Aorta (tissue), 5 donors: ENCODE data around the gene NINJ1. TPM values are rescaled to one million over a fixed set of nuclear protein-coding genes. Genes with fewer than 3 reads are reported as not detected.
A peak's percentile ranks its signal among the peaks of the same experiment; 100 is the strongest.

Source experiments
- ATAC-seq: fragments of 200-7000 bp; cut with Tn5 transposase; one replicate; pipeline ENCODE4 v1.9.1; 2022; ENCODE audit warnings: moderate library complexity; ENCODE audit not compliant: low FRiP score
- DNase-seq, 2 donors: peaks; one replicate each; pipeline ENCODE4 v3.0.0-alpha.2; 2020
- H3K27ac ChIP-seq, 2 donors: one replicate each; pipeline ENCODE4 v1.5.1; 2013; ENCODE audit warnings: low read length in 2 of 2, mild to moderate bottlenecking in 2 of 2, moderate library complexity in 2 of 2, control low read depth in 1 of 2, inconsistent platforms in 1 of 2, low read depth in 1 of 2
- H3K27me3 ChIP-seq, 2 donors: one replicate each; pipeline ENCODE4 v1.6.1; 2013; ENCODE audit warnings: control low read depth in 1 of 2, low read length in 1 of 2, mild to moderate bottlenecking in 1 of 2, moderate library complexity in 1 of 2; ENCODE audit not compliant: insufficient read depth in 2 of 2, control insufficient read depth in 1 of 2
- H3K36me3 ChIP-seq, 2 donors: one replicate each; pipeline ENCODE4 v1.6.1; 2013; ENCODE audit warnings: control low read depth in 1 of 2, low read length in 1 of 2, mild to moderate bottlenecking in 1 of 2; ENCODE audit not compliant: insufficient read depth in 2 of 2, control insufficient read depth in 1 of 2
- H3K4me1 ChIP-seq, 2 donors: one replicate each; pipeline ENCODE4 v1.6.1; 2013; ENCODE audit warnings: low read length in 2 of 2, control low read depth in 1 of 2, mild to moderate bottlenecking in 1 of 2, moderate library complexity in 1 of 2; ENCODE audit not compliant: insufficient read depth in 2 of 2, control insufficient read depth in 1 of 2
- H3K4me3 ChIP-seq, 2 donors: one replicate each; pipeline ENCODE4 v1.5.1; 2013; ENCODE audit warnings: low read length in 2 of 2, control low read depth in 1 of 2, mild to moderate bottlenecking in 1 of 2
- H3K9me3 ChIP-seq: one replicate; pipeline ENCODE4 v1.6.1; 2013; ENCODE audit warnings: mild to moderate bottlenecking, low read length; ENCODE audit not compliant: control insufficient read depth
- WGBS, 2 donors: extraction: QIAGEN DNeasy Blood & Tissue Kit; methylation state at CpG; one replicate each; pipeline ENCODE4 v1.1.7; 2013; 5-methylcytosine and 5-hydroxymethylcytosine counted together
- intact Hi-C, 2 donors: fragments of 100-400 bp; cut with DNase I; formaldehyde crosslinking; loops; one replicate each; pipeline versions ENCODE4 v1.14.2 to v1.15.0; 2022
- long read RNA-seq, 2 donors: library from polyadenylated mRNA; unstranded; transcript quantifications; one replicate each; pipeline ENCODE4 v2.0.0, GENCODE V29; 2020 to 2021
- polyA plus RNA-seq, 2 donors: library from polyadenylated mRNA; stranded (reverse); fragments of 200-250 nt; gene quantifications; one replicate each; pipeline ENCODE4 v1.2.3, GENCODE V29; 2013
- total RNA-seq, 2 donors: library from RNA; stranded (reverse); fragmentation: NEBNext Ultra II Directional; extraction: Animal tissue kit (Norgen Biotek cat#: 25700); gene quantifications; one replicate each; pipeline ENCODE4 v1.2.1, GENCODE V29; 2021
- donor health status: healthy with polysubstance abuse.
- donor health status: Bipolar disorder and iron deficiency.
- donor health status: DM: no; HTN: no; CAD: no.
- donor health status: DM: no; HTN: no; CAD: no.
- donor health status: DM: yes; HTN: yes; CAD: no.

The NINJ1 gene
- total RNA-seq (10 to 100 TPM; 66.8 to 80.3 TPM), polyA plus RNA-seq (100 to 1,000 TPM in 1 of 2 donors, 10 to 100 TPM in 1; 46.7 to 113 TPM)
- long read RNA-seq, donor 1, transcript NINJ1-201 (4 exons, 1,281 nt) = major isoform, 250 of 287 reads
- long read RNA-seq, donor 1, partial matches to known transcripts = 27 of 287 reads
- long read RNA-seq, donor 1, other reads (novel, unspliced or antisense) = 2 of 287 reads
- long read RNA-seq, donor 2, transcript NINJ1-201 (4 exons, 1,281 nt) = major isoform, 32 of 46 reads
- long read RNA-seq, donor 2, partial matches to known transcripts = 9 of 46 reads
- long read RNA-seq, donor 2, other reads (novel, unspliced or antisense) = 3 of 46 reads

GRCh38 chr9:93134015-93134739 is at the start of gene NINJ1:
Gene NINJ1 (minus strand): TSS chr9:93134251. CDS start chr9:93134217, 34 bp downstream.
- intact Hi-C loops = loop anchor here in 1 of 2 donors (5.0 to 10.0 kb wide), 3 partner anchors 37 to 441 kb away; partner anchors contain the start of genes CARD19, FAM120A, FAM120AOS and PHF2
- WGBS, 2 donors = 0 to 1% methylated on average over 67 to 78 of the region's 78 CpGs
- H3K4me1 ChIP-seq = no peaks in the 10 kb centered on the region
- ATAC-seq = peak; percentile 90
- no peaks in the 10 kb centered on the region for H3K36me3 ChIP-seq
- DNase-seq = peak; percentile 83 to 91
- H3K4me3 ChIP-seq = peak within 1 kb of the TSS; percentile 64 to 87
- no peaks in the 10 kb centered on the region for H3K27me3 ChIP-seq
- no peaks in the 10 kb centered on the region for H3K9me3 ChIP-seq
- H3K27ac ChIP-seq = peak within 1 kb of the TSS; percentile 88 to 97

- WGBS, 2 donors = 92 to 94% methylated on average over 5 of the region's 5 CpGs
- Histone ChIP-seq H3K9me3 (no peaks in the 10 kb centered on the region), H3K27me3 (no peaks in the 10 kb centered on the region), H3K4me1 (no peaks in the 10 kb centered on the region), H3K36me3 (no peaks in the 10 kb centered on the region), H3K27ac (no peak overlapping the region), H3K4me3 (no peak overlapping the region)
- ATAC-seq = no peak
- intact Hi-C loops = no loop called here
- DNase-seq = no peak
Measured at GRCh38 chr9:93183131-93183662, 49.1 kb upstream of the NINJ1 start.

GRCh38 chr9:93182572-93182971 is 48.5 kb upstream of the NINJ1 start:
- Histone ChIP-seq H3K4me3 (no peak overlapping the region), H3K27me3 (no peaks in the 10 kb centered on the region), H3K4me1 (no peaks in the 10 kb centered on the region), H3K27ac (no peak overlapping the region), H3K36me3 (no peaks in the 10 kb centered on the region), H3K9me3 (no peaks in the 10 kb centered on the region)
- WGBS, 2 donors = 47 to 48% methylated on average over 6 of the region's 6 CpGs
- intact Hi-C loops = no loop called here
- DNase-seq = no peak
- ATAC-seq = no peak

GRCh38 chr9:93181672-93182435 is 47.8 kb upstream of the NINJ1 start:
- intact Hi-C loops = no loop called here
- Histone ChIP-seq H3K4me3 (no peak overlapping the region), H3K36me3 (no peaks in the 10 kb centered on the region), H3K9me3 (no peaks in the 10 kb centered on the region), H3K27ac (no peak overlapping the region), H3K4me1 (no peaks in the 10 kb centered on the region), H3K27me3 (no peaks in the 10 kb centered on the region)
- 91 to 94% methylated on average over 5 of the region's 5 CpGs for WGBS, 2 donors
- ATAC-seq (no peak), DNase-seq (no peak)

GRCh38 chr9:93180938-93181337 is 46.9 kb upstream of the NINJ1 start:
- intact Hi-C loops = no loop called here
- ATAC-seq = no peak
- 83 to 90% methylated on average over 1 of the region's 1 CpG for WGBS, 2 donors

GRCh38 chr9:93178851-93179786 is 45.1 kb upstream of the NINJ1 start:
- ATAC-seq = no peak
- no peaks in the 10 kb centered on the region for H3K4me1 ChIP-seq
- H3K9me3 ChIP-seq = no peaks in the 10 kb centered on the region
- 88 to 89% methylated on average over 22 of the region's 22 CpGs for WGBS, 2 donors
- DNase-seq = no peak
- H3K27me3 ChIP-seq = no peaks in the 10 kb centered on the region
- no peaks in the 10 kb centered on the region for H3K36me3 ChIP-seq
- no peak overlapping the region for H3K4me3 ChIP-seq
- no peak overlapping the region for H3K27ac ChIP-seq
- intact Hi-C loops = no loop called here

More at GRCh38 chr9:93180938-93181337, 46.9 kb upstream of the NINJ1 start:
- H3K4me3 ChIP-seq = no peak overlapping the region
- no peak overlapping the region for H3K27ac ChIP-seq
- no peaks in the 10 kb centered on the region for H3K9me3 ChIP-seq
- no peaks in the 10 kb centered on the region for H3K36me3 ChIP-seq
- no peaks in the 10 kb centered on the region for H3K4me1 ChIP-seq
- no peak for DNase-seq
- no peaks in the 10 kb centered on the region for H3K27me3 ChIP-seq

GRCh38 chr9:93177676-93178075 is 43.6 kb upstream of the NINJ1 start:
- Histone ChIP-seq H3K4me1 (no peaks in the 10 kb centered on the region), H3K27me3 (no peaks in the 10 kb centered on the region), H3K9me3 (no peaks in the 10 kb centered on the region), H3K27ac (no peak overlapping the region), H3K36me3 (no peaks in the 10 kb centered on the region), H3K4me3 (no peak overlapping the region)
- intact Hi-C loops = no loop called here
- ATAC-seq (no peak), DNase-seq (no peak)
- 91 to 95% methylated on average over 6 of the region's 6 CpGs for WGBS, 2 donors

GRCh38 chr9:93174976-93175375 is 40.9 kb upstream of the NINJ1 start:
- H3K9me3 ChIP-seq = no peaks in the 10 kb centered on the region
- H3K4me1 ChIP-seq = no peaks in the 10 kb centered on the region
- DNase-seq (no peak), ATAC-seq (no peak)
- 85 to 88% methylated on average over 3 of the region's 3 CpGs for WGBS, 2 donors
- no peaks in the 10 kb centered on the region for H3K36me3 ChIP-seq
- no peaks in the 10 kb centered on the region for H3K27me3 ChIP-seq
- H3K4me3 ChIP-seq = no peak overlapping the region
- no peak overlapping the region for H3K27ac ChIP-seq
- intact Hi-C loops = no loop called here
